Measurements from ENCODE around the gene KRT28.

Gene KRT28

GRCh38 chr17:40832840-40833239 lies 33.1 kb upstream of the KRT28 start:
- H3K9ac ChIP-seq: no peak overlapping the region
- no peak for TF ChIP-seq CTCF (IDR thresholded peaks at IDR 0.05)
- H3K79me2 ChIP-seq: no peaks in the 10 kb centered on the region
- H3K27me3 ChIP-seq (ENCODE audit: control insufficient read depth, insufficient read depth, low read length): no peaks in the 10 kb centered on the region
- H3K27ac ChIP-seq: no peak overlapping the region
- H3K4me3 ChIP-seq (ENCODE audit: low read depth, low read length): no peak overlapping the region
- H3K4me1 ChIP-seq: no peaks in the 10 kb centered on the region
- H2AFZ ChIP-seq: no peak overlapping the region
- no peak overlapping the region for H3K4me2 ChIP-seq (ENCODE audit: low read length)
- no peaks in the 10 kb centered on the region for H3K9me3 ChIP-seq (ENCODE audit: control insufficient read depth, low read length)
- no peaks in the 10 kb centered on the region for H3K36me3 ChIP-seq (ENCODE audit: control insufficient read depth, insufficient read depth, low read length)

GRCh38 chr17:40830085-40830776 lies 30.5 kb upstream of the KRT28 start:
- Histone ChIP-seq H2AFZ (no peak overlapping the region), H3K4me1 (no peaks in the 10 kb centered on the region), H3K36me3 (ENCODE audit: control insufficient read depth, insufficient read depth, low read length) (no peaks in the 10 kb centered on the region), H3K27ac (no peak overlapping the region), H3K9me3 (ENCODE audit: control insufficient read depth, low read length) (no peaks in the 10 kb centered on the region), H3K79me2 (peaks cover 3% of the 10 kb centered on the region), H3K27me3 (ENCODE audit: control insufficient read depth, insufficient read depth, low read length) (no peaks in the 10 kb centered on the region), H3K4me3 (ENCODE audit: low read depth, low read length) (no peak overlapping the region), H3K9ac (no peak overlapping the region), H3K4me2 (ENCODE audit: low read length) (no peak overlapping the region)
- TF ChIP-seq CTCF (IDR thresholded peaks at IDR 0.05): no peak

GRCh38 chr17:40828454-40829044 lies 28.8 kb upstream of the KRT28 start:
- no peaks in the 10 kb centered on the region for H3K27me3 ChIP-seq (ENCODE audit: control insufficient read depth, insufficient read depth, low read length)
- no peak for TF ChIP-seq CTCF (IDR thresholded peaks at IDR 0.05)
- no peak overlapping the region for H3K9ac ChIP-seq
- H3K36me3 ChIP-seq (ENCODE audit: control insufficient read depth, insufficient read depth, low read length): no peaks in the 10 kb centered on the region
- no peak overlapping the region for H3K4me3 ChIP-seq (ENCODE audit: low read depth, low read length)
- H3K4me1 ChIP-seq: no peaks in the 10 kb centered on the region
- no peak overlapping the region for H3K4me2 ChIP-seq (ENCODE audit: low read length)
- H3K79me2 ChIP-seq: peaks cover 3% of the 10 kb centered on the region
- no peak overlapping the region for H3K27ac ChIP-seq
- no peaks in the 10 kb centered on the region for H3K9me3 ChIP-seq (ENCODE audit: control insufficient read depth, low read length)
- no peak overlapping the region for H2AFZ ChIP-seq

GRCh38 chr17:40827746-40828453 lies 28.1 kb upstream of the KRT28 start:
- Histone ChIP-seq H3K4me2 (ENCODE audit: low read length) (no peak overlapping the region), H3K36me3 (ENCODE audit: control insufficient read depth, insufficient read depth, low read length) (no peaks in the 10 kb centered on the region), H3K79me2 (peaks cover 3% of the 10 kb centered on the region), H3K27me3 (ENCODE audit: control insufficient read depth, insufficient read depth, low read length) (no peaks in the 10 kb centered on the region), H3K9me3 (ENCODE audit: control insufficient read depth, low read length) (no peaks in the 10 kb centered on the region), H2AFZ (no peak overlapping the region), H3K9ac (no peak overlapping the region), H3K4me1 (no peaks in the 10 kb centered on the region), H3K4me3 (ENCODE audit: low read depth, low read length) (no peak overlapping the region), H3K27ac (no peak overlapping the region)
- no peak for TF ChIP-seq CTCF (IDR thresholded peaks at IDR 0.05)
